ENCODE measurements around the gene UMAD1. TPM values are rescaled to one million over a fixed set of nuclear protein-coding genes. Genes with fewer than 3 reads are reported as not detected.

Gene UMAD1
- total and polyA plus RNA-seq, 2 of the 4 experiments (the other 2 are of a cell fraction), result 5.2 to 8.4 TPM

- TF ChIP-seq BHLHE40 (IDR thresholded peaks at IDR 0.05; ENCODE audit: low read depth, low read length) (no peak), POLR2A (IDR thresholded peaks at IDR 0.05; ENCODE audit: low read depth, low read length) (no peak), USF2 (IDR thresholded peaks at IDR 0.05; ENCODE audit: low read depth, low read length) (no peak), CTCF (conservative IDR thresholded peaks at IDR 0.05; ENCODE audit: low read depth, low read length) (no peak), RCOR1 (IDR thresholded peaks at IDR 0.05; ENCODE audit: insufficient replicate concordance, low read length) (no peak), MAZ (IDR thresholded peaks at IDR 0.05; ENCODE audit: borderline replicate concordance, low read depth, low read length) (no peak), CEBPB (IDR thresholded peaks at IDR 0.05; ENCODE audit: low read depth, low read length) (no peak), CHD1 (IDR thresholded peaks at IDR 0.05; ENCODE audit: low read depth, low read length) (no peak), RFX5 (IDR thresholded peaks at IDR 0.05; ENCODE audit: low read depth, low read length) (no peak), MAFK (IDR thresholded peaks at IDR 0.05; ENCODE audit: low read depth, low read length) (no peak), NFE2L2 (IDR thresholded peaks at IDR 0.05; ENCODE audit: low read depth, low read length) (no peak), RAD21 (IDR thresholded peaks at IDR 0.05; ENCODE audit: low read length) (no peak), FOS (IDR thresholded peaks at IDR 0.05; ENCODE audit: low read depth, low read length) (no peak), MXI1 (IDR thresholded peaks at IDR 0.05; ENCODE audit: borderline replicate concordance, low read depth, low read length) (no peak), SMC3 (IDR thresholded peaks at IDR 0.05; ENCODE audit: low read depth, low read length) (no peak)
- no peak overlapping the region for H2BK20ac ChIP-seq (ENCODE audit: low read depth, low read length)
- H4K20me1 ChIP-seq (ENCODE audit: insufficient read depth, low read length), result no peaks in the 10 kb centered on the region
- dilution Hi-C loops (cut with HindIII; ENCODE audit: low sequenced_read_pairs, unreplicated experiment) (no loop called here), in situ Hi-C loops (cut with MboI; ENCODE audit: low sequenced_read_pairs) (no loop called here), intact Hi-C loops (cut with micrococcal nuclease) (no loop called here)
- H3K14ac ChIP-seq (replicated peaks; ENCODE audit: low read depth, low read length), result no peak overlapping the region
- no peak overlapping the region for H3K23ac ChIP-seq (ENCODE audit: low read depth, low read length)
- no peaks in the 10 kb centered on the region for H3K4me1 ChIP-seq (ENCODE audit: control insufficient read depth, insufficient read depth, low read length)
- H2AK9ac ChIP-seq (replicated peaks; ENCODE audit: low read depth, low read length, poor library complexity), result no peak overlapping the region
- no peak overlapping the region for H2AK5ac ChIP-seq (ENCODE audit: low read depth, low read length)
- no peak overlapping the region for H3K18ac ChIP-seq (ENCODE audit: low read depth, low read length)
- H4K5ac ChIP-seq (ENCODE audit: low read depth, low read length), result no peak overlapping the region
- ChIA-PET CTCF (no interaction called here), POLR2A (ENCODE audit: unreplicated experiment) (no interaction called here)
- no peak overlapping the region for H3K4ac ChIP-seq (ENCODE audit: low read depth, low read length)
- DNase-seq, result no peak
- H2BK15ac ChIP-seq (ENCODE audit: low read depth, low read length), result no peak overlapping the region
- H3K9ac ChIP-seq (ENCODE audit: low read depth, low read length), result no peak overlapping the region
- no peak overlapping the region for H3K56ac ChIP-seq (ENCODE audit: extremely low read depth, insufficient read depth, low read length)
- ATAC-seq (ENCODE audit: low read depth), result no peak
- H3K9me1 ChIP-seq (ENCODE audit: insufficient read depth, low read length), result no peaks in the 10 kb centered on the region; the same call in 1 of the 2 replicates
- no peak overlapping the region for H3K27ac ChIP-seq (ENCODE audit: insufficient read depth, low read length)
- no peak overlapping the region for H3K4me2 ChIP-seq (ENCODE audit: low read depth, low read length)
- H3K4me3 ChIP-seq (ENCODE audit: insufficient read depth, low read depth, low read length), result no peak overlapping the region
- H2AFZ ChIP-seq (replicated peaks; ENCODE audit: low read length, poor library complexity), result no peak overlapping the region
- BruUV-seq (replicated peaks), result no TSS peak
- no peaks in the 10 kb centered on the region for H3K9me3 ChIP-seq (ENCODE audit: control insufficient read depth, insufficient read depth, low read length)
- H4K8ac ChIP-seq (ENCODE audit: low read depth in 2 of 2, low read length in 2 of 2), result no peak overlapping the region
- H3K36me3 ChIP-seq (ENCODE audit: control insufficient read depth, insufficient read depth, low read length), result no peaks in the 10 kb centered on the region
- no peak overlapping the region for H2BK5ac ChIP-seq (ENCODE audit: low read depth, low read length, poor library complexity, severe bottlenecking)
- WGBS, 2 experiments (ENCODE audit: extremely low coverage in 2 of 2, insufficient read length in 1 of 2), result 100% methylated on average over 1 of the region's 4 CpGs; no CpG with 5 or more reads in 1 of the 2 experiments
- H4K91ac ChIP-seq (ENCODE audit: insufficient read depth, low read depth, low read length), result no peak overlapping the region
- H3K79me1 ChIP-seq (ENCODE audit: low read depth in 1 of 2, low read length in 2 of 2), result no peaks in the 10 kb centered on the region
- no peaks in the 10 kb centered on the region for H3K27me3 ChIP-seq (ENCODE audit: control insufficient read depth, insufficient read depth, low read length)
- H2BK120ac ChIP-seq (ENCODE audit: low read depth, low read length), result no peak overlapping the region
Measured at GRCh38 chr7:7713730-7714129, 73.2 kb downstream of the UMAD1 start.
